ENCODE data around the gene ZBTB20.

ZBTB20 gene

DNA sequence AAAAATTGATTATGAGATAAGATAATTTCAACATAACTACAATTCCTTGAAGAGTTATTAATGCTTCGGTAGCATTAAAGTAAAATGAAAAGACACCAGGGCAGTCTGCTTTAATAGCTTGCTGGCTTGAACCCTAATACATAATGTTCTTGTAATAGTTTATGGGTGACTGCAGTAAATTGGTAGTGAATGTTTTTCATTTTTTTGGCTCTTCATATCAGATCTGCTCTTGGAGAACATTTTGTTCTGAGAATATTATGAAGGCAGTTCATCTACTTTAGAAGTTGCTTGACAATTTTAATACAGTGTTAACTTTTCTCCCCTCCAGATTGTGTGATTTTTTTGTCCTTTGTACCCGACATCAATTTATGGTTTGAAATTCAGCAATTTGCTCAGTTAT, 128.4 kb downstream of the ZBTB20 start:
- DNase-seq, result no peak

DNA sequence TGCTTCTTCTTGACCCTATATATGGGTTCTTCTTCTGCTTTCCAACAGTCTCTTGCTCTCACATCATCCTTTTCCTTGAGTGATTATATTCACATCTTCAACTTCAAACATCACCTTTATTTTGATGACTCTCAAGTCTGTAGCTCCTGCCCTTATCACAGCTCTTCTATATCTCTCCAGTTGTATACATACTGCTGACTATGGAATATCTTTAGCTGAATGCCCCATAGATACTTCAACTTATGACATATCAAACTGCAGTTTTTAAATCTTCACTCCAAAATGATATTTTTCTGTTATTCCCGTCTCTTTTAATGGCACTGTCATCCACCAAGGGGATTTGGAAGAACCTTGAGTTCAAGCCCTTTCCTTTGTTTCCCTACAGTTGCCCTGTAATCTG, 139.1 kb downstream of the ZBTB20 start:
- no peak for DNase-seq

DNA sequence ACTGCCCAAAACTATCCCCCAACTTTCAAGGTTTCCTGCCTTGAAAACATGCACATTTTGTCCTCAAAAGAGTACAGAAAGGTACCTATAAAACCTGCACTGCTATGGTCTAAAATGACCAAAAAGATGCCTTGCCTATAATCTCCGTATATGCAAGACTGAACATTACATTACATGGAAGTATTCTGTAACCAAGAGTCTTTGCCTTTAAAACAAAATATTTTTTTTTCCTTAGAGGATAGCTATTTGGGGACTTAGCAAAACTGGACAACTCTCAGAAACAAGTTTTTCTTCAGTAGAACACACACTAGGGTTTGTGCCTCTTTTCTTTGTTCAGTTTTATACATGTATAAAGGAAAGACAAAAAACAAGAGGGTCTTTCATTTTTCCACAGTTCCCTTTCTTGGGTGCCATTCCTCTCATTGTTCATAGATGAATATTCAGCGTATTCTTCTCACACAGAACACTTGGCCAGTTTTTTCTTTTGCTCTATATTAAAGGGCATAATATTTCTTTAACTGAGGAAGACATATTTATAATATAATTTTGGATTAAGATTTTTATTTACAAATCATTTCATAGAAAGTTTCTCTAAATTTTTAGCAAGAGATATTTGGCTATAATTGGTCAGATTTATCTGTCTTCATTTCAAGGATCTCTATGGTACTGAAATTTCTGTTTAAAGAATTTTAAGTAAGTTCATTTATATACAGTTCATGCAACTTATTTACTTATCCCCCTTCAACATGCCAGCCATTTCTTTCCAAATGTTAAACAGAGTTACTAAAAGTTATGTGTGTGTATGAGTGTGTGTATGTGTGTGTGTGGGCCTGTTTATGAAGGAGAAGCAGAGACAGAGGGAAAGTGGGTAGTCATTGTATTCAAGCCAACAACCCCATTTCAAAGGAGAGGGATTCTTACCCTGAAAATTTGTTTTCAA, 142.6 kb downstream of the ZBTB20 start:
- DNase-seq, result no peak

DNA sequence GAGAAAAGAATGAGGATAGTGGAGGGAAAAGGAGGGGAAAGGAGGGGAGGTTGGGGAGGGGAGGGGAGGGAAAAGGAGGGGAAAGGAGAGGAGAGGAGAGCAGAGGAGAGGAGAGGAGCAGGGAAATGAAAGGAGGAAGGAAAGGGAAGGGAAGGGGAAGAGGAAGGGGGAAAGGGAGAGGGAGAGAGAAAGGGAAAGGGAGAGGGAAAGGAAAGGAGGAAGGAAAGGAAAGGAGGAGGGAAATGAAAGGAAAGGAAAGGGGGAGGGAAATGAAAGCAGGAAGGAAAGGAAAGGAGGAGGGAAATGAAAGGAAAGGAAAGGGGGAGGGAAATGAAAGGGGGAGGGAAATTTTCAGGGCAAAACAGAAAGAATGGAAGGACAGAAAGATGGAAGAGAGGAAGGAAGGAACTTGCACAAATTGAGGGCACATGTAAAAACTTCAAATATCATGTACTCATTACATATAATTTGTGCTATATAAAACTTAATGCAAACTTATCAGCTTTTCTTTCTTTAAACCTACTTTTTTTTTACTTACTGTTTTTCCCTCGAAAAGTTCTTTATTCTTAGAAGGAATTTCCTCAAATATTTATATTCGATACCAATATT, 148.0 kb downstream of the ZBTB20 start:
- DNase-seq, result no peak

DNA sequence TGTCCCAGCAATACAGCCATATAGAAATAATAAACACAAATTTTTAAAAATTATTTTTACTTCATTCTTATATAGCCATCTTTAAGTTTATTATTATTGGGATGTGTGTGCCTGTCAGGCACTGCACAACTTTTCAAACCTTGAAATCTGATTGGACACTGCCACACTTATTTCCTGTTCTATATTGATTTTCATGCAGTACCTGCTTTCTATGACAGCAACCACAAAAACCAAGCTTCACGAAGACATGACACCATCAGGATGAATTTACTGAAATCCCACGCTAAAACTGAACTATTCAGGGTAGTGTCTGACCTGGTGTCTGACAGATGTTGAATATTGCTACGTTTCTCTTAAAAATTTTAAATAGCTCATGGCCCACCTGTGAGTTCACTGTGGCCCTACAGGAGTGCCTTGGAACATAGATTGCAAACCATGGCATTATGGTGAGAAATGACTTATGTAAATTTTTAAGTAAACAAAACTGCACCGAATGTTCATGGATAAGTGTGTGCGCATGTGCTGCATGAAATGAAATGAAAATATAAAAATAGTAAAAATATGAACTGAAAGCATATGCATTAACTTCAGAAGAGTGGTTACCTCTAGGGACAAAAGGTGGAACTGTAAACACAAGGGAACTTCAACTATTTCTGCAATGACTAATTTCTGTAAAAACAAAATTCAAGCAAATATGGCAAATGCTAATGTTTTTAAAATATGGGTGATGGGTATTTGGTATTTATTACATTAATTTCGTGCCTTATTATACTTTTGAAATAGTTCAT, 152.3 kb downstream of the ZBTB20 start:
- no peak for DNase-seq

DNA sequence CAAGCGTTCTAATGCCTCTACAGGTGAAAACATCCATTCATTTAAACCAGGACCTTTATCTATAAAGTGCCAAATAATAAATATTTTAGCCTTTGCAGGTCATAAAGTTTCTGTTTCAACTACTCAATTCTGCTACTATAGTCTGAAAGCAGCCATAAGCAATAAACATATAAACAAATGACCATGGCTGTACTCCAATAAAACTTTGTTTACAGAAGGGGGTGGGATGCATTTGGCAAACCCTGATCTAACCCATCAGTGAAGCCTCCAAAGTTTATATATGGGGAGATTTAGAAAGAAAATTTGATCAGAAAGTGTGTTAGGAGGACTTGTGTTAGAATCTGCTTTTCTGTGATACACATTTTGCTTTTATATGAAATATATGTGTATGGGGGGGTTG, 161.3 kb downstream of the ZBTB20 start:
- no peak for DNase-seq

DNA sequence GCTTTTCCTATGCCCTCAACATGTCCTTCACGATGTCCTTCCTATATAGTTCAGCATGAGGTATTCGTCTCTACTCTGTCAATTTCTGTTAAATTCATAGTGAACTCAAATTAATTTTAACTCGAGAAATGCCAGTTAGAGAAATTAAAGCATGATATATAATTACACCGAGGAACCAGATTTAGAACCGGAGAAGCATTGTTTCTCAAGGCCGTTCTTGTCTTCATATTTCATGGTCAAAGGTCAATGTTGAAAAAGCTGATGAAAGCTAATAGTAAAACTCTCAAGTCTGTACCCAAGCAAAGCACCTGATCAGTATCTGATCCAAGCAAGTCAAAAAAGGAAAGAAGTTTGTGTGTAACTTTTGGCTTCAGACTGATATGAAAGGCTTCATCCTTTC, 163.8 kb downstream of the ZBTB20 start:
- no peak for DNase-seq

DNA sequence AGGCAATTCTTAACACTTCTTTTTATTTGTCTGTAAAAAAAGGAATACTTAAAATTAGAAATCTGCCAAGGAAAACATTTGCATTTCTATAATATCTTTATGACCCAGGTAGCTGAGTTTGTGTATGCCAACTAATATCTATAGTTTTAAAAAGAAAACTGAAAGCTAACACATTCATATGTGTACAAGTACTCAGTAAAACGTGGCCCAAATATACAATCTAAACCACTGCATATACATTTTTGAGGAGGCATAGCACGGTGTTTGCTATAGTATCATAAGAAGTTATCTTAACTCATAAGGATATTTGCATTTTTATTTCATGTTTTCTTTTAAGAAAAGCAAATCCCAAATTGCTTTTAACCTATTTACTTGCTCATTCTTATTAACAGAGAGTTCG, 172.7 kb downstream of the ZBTB20 start:
- DNase-seq, result no peak

DNA sequence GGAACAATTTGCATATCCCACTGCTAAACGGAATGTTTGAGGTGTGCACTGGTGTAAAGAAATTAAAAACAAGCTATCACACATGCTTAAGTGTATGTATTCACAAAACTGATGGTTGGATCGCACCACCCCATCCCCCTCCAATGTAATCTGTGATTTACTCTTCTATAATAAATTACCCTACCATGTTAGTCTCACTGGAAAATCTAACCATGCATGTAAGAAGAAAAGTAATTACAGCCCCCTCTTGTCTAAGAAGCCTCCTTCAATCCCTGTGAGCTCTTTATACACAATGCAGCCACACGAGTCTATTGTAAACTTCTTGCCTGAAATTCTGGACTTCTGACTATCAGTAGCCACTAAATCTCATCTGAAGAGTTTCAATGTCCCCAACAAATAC, 173.6 kb downstream of the ZBTB20 start:
- no peak for DNase-seq

DNA sequence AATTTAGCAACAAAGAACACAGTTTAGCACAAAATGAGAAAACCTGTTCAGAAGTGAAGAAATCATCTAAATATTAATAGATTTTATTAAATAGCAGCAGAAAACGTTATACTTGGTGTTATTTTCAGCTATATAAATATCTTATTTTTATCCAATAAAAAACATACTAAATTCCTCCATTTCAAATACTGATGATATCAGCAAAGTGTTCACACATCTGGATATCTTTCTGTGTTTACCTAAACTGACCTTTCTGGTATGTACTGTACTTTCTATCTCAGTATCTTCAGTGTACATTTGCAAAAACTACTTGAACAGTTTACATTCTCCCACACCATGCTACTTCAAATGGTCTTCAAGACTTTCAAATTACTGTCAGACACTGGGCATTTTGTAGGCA, 179.9 kb downstream of the ZBTB20 start:
- DNase-seq, result no peak

DNA sequence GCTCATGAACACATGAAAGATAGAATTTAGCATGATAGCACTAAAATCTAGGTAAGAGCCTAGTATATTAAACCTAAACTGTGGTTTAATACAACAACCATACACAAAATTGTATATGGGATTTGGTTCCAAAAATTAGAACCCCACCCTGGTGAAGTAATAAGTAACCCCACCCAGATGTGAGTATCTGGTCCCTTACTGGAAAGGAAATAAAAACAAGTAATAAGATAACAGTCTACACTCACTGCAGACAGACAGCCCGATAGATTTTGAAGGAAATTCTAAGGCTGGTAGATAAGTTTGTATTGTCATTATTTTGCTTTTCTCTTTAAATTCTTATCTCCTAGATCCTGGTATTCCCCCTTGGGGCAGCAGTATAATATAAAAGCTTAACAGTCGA, 184.9 kb downstream of the ZBTB20 start:
- no peak for DNase-seq

DNA sequence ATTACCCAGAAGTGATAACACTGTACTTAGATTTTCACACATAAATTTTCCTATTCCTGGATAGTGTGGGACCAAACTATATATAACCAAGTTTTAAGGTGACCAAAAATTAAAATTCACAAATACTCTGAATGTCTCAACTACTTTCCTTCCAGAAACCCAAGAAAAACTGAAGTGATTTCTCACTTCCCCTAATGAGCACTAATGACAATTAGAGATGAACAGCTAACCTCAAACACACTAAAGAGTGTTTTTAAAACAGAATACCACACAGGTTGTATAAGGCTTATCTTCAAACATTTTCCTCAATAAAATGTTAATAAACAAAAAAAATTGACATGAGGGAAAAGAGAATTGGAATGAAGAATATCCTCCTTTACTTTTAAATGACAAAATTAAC, 188.2 kb downstream of the ZBTB20 start:
- DNase-seq, result no peak

DNA sequence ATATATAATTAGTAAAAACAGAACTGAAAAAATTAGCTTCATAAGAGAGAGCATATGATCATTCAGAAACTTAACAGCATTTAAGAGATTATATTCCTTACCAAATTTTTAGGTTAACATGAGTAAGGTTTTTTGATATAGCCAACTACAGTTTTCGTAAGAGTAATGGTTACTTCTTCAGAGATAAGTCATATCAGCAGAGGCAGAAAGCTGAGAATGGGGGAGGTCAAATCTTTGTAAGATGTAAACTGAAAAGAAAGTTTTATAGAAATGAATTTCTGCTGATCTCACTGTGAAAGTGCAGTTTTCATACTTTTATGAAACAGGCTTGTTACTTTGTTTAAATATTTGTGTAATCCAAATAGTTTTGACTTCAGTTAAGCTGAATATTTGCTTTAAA, 193.3 kb downstream of the ZBTB20 start:
- no peak for DNase-seq

DNA sequence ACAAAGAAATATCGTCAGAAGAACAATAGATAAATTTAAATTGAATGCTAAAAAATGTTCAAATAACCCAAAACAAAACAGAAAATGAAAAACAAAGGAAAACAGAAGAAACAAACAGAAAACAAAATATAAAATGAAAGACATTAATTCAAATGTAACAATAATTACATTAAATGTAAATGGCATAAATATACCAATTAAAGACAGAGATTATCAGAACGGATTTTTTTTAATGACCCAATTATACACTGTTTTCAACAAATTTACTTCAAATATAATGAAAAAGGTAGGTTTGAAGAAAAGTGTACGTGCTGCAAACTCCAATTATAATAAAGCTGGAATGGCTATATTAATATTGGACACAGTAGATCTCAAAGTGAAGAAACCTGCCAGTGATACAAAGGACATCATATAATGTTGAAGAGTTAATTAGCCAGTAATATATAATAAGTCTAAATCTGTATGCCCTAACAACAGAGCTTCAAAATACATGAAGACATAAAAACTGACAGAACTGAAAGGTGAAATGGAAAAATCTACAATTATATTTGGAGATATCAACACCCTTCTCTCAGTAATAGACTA, 193.8 kb downstream of the ZBTB20 start:
- no peak for DNase-seq

DNA sequence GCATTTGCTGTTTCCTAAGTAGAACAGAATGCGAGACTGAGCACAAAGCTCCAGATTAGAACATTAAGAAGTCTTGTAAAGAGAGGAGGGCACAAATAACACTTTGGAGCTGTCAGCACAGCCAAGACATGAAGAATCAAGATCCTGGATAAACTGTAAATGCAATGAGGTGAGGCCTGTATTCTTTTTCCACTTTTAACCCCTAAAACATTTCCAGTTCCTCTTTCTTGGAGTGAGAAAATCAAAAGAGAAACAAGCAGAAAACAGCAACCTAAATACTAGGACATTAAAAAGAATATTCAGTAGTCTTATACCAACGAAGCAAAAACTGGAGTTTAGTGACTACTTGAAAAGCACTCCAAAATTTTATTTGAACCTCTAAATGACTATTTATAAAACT, 204.3 kb downstream of the ZBTB20 start:
- no peak for DNase-seq

DNA sequence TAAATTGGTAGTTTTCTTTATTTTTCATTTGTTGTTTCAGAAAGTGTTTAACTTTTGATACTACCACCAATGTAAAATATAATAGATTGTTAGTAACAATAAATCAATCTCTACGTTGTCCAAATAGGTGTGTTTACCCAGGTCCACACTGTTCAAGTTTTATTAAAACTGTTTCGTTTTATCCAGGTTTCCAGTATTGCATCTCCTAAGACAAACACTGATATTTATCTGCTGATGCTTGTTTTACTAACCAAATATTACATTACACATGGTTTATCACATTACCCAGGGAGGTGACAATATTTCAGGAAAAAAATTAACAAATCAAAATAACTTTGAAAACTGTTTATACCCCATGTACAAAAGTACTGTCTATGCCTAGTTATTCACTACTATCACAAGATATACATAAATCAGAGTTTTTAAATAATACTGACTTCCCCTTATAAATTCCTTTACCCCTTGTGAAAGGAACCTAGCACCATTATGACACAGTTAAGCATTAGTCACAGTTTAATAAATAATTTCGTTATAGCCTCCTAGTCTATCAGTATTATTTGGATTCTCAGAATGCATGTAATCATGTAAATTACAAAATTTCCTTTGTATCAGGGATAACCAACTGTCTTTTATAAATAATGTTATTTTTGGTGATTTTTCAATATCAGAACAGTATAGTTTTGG, 205.3 kb downstream of the ZBTB20 start:
- no peak for DNase-seq

DNA sequence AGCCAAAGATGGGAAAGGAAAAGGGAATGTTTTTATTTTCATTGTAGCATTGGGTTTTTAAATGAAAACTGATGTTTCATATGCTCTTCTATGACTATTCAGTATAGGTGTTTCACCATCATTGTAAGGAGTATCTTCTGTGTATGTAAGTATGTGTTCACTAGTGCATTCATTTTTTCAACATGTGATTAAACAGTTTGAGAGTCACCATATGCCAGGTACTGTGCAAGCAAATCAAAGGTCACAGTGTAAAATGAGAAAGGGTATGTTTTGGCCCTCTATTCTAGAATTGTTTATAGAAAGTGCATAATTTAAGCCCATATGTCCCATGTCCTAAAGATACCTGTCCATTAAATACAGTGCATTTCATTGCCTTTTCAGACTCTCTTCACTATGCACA, 207.2 kb downstream of the ZBTB20 start:
- DNase-seq, result no peak

DNA sequence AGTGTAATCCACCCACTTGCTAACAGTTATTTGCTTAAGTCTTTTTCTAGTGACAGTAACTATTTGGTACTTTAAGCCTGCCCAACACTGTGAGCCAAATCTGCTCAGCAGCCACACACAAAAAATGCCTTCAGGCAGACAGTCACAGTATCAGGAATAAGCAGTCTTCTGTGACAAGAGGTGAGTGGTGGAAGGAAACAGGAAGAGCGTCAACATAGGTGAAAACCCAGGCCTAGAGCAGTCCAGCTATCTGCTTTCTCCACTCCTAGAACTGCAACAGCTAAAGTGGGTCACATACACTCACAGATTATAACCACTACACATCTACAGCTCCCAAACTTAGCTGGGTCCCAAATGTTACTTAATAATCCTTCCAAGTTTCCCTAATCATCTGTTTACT, 213.7 kb downstream of the ZBTB20 start:
- DNase-seq, result no peak

DNA sequence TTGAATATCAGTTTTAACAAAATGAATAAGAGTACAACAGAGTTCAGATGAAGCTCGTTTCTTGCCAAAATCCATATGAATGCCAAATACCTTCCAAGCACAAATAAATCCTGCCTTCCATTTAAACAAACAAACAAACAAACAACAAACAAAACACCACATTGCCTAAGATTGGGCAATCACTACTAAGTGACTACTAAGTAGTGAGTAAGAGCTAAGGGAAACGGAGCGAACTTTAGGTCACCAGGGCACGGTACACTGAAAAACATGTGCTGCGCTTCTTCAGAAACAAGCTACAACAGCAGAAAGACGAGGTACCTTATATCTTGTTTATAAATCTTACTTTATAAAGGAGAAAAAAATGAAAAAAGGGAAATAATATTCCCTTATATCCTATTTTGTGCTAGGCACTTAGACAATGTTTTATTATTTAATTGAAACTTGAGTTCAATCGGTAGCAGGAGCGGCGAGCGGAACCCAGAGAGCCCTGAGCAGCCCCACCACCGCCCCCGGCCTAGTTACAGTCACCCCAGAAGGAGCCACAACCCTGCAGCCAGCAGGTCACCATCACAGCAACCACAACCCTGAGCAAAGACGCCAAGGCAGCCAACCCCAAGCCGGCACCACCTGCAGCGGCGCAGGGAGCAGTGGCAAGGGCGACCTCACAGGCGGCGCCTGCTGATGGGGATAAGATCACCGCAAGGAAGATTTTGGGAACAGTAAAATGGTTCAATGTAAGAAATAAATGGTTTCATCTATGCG, 216.9 kb downstream of the ZBTB20 start:
- no peak for DNase-seq

DNA sequence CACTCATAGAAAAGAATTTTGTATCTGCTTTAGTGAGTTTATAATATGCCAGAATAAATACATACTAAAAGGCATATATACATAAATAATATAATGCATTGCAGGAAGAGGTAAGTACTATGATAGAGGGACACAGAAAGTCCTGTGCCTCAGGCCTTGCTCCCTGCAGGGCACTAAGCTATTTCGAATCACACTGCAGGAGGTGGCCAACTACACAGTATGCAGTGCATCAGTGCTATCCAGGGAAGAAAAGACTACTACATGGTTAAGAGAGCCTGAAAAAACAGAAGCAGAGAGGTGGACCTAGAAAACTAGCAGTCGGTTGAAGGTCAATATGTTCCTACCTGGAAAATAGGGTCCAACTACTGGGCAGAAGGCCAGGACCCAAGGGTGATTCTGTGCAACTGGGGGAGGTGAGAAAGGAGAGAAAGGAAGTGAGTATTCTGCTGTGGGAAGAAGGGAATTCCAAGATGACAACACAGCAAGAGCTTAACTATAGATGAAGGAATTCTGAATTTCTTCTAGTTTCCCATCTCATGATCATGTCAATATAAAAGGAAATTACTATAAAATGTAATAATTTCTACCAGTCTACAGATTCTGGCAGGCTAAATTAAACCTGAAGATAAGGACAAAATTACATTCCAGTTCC, 218.0 kb downstream of the ZBTB20 start:
- DNase-seq, result no peak

DNA sequence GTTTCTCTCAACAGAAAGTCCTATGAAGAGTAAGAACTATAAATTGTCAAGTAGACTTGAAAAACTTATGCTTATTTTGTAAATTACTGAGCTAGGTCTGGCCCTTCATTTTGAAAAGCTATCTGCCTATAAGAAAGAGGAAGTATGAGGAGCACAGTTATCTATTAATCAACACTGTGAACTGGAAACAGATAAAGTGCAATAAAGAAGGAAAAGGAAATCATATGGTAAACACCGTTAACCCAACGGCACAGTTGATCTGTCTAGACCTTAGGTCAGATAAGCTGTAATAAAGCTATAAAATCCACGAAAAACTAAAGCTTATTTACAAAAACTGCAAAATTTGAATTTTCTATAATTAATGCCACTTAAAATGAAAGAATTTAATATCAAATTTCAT, 242.5 kb downstream of the ZBTB20 start:
- DNase-seq, result no peak
